ENCODE data around the gene WDR20.
"Not testable (repeated sequence)": the region's sequence is repeated elsewhere in the genome, so short reads cannot be mapped to it uniquely, and the experiment has no call there.

The WDR20 gene

GRCh38 chr14:102243795-102244194 is 104.1 kb downstream of the WDR20 start:
- DNase-seq = not testable (repeated sequence)

GRCh38 chr14:102246071-102246470 is 106.4 kb downstream of the WDR20 start:
- no peak for DNase-seq

GRCh38 chr14:102248121-102248520 is 108.4 kb downstream of the WDR20 start:
- DNase-seq = no peak

GRCh38 chr14:102249041-102249440 is 109.3 kb downstream of the WDR20 start:
- no peak for DNase-seq

GRCh38 chr14:102249981-102250380 is 110.3 kb downstream of the WDR20 start:
- DNase-seq = no peak

- no peak for DNase-seq
These were observed 110.9 kb downstream of the WDR20 start for GRCh38 chr14:102250636-102251035.

- no peak for DNase-seq
These were observed 111.5 kb downstream of the WDR20 start for GRCh38 chr14:102251161-102251560.

GRCh38 chr14:102252834-102253801 is 113.4 kb downstream of the WDR20 start:
- DNase-seq = no peak

GRCh38 chr14:102255401-102256190 is 115.9 kb downstream of the WDR20 start:
- DNase-seq = no peak

GRCh38 chr14:102256716-102257115 is 117.0 kb downstream of the WDR20 start:
- no peak for DNase-seq

- no peak for DNase-seq
These were observed 118.4 kb downstream of the WDR20 start for GRCh38 chr14:102258136-102258535.
